ENCODE data around the gene DENND5A.

DNA sequence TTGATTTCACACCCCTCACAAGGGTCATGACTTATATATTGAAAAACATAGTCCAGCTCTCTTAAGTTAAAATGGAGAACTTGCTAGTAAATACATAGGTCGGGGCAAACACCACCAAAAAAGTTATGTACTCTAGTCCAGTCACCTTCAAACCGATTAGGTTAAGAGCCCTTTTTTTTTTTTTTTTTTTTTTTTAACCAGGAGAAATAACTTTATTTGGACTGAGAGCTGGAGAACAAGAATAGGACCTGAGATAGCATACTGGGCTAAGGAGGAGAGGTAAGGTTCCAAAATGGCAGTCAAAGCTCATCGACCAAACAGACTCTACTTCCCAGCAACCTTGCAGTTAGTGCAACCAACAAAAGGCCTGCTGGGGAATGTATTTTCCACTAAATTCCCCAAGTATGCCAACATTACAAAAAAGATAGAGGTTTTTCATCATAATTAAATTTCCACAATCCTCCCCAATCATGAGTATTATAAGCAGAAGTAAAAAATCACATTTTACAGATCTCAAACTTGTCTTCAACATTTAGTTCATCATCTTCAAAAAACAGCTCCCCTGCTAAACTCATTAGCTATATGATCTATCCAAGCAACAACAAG lies 45.4 kb upstream of the DENND5A start:
- TF ChIP-seq POLR2A (IDR thresholded peaks at IDR 0.05; ENCODE audit: low read length) (no peak), GATA1 (IDR thresholded peaks at IDR 0.05; ENCODE audit: low read depth, low read length) (no peak)
